NCI-H226 (cell line): ENCODE data around the gene UTS2.

Experiments used
- DNase-seq: peaks from one replicate; pipeline ENCODE4 v3.0.0-alpha.2; 2015

Gene UTS2

DNA sequence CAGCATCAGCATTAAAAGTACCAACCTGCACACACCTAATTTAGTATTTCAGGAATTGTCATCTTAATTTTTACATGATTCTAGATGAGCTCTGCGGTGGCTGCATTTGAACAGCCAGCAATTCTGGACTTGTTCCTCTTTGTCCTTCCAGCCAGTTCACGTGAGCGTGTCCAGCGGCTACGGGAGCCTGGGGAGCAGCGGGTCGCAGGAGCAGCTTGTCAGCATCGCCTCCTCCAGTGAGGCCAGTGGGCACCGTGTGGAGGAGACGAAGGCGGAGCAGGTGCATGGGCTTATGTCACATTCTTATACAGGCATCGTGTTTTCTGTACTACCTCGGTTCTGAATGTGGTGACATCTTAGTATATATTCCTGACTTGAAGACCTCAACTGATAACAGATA lies 43.1 kb downstream of the UTS2 start:
- no peak for DNase-seq

DNA sequence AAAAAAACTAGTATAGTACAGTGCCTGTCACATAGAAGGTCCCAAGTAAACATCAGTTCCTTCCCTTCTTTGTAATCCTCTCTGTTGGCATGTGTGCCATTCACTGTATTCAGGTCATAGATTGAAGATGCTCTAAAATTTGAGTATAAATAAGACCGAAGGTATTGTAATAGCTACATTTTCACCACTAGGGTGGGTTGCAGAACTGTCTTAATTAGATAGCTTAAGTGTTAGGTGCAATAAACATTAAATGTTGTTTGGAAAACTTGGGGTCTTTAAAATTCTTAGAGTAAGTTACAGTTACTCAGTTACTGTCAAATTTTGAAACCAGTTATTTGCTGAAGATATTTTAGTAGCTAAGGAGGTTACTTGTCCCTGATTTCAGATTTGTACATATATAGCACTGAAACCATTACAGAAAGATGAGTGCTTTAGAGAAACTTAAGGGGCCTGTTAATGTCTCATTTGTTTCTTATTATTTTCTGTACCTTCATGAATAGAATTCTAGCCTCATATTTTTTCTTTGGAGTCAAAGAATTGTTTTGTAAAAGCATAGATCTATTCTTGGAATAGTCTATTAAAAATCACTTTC lies 44.5 kb downstream of the UTS2 start:
- DNase-seq: no peak

DNA sequence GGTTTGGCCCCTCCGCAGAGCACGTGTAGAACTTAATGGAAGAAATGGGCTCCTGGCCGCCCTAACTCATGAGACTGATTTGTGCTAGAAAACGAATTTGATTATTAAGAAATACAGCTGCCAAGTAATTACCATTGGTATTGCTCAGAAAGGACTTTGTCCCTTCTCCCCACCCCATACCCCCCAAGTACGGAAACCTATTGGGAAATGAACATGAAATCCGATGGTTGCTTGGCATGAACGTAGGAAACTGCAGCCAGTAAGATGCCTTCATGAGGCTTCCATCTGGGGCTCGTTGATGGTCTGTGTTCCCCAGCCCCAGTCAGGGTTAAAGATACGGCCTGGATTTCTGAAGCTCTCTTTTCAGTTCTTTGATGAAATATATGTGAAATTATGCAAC lies 47.4 kb downstream of the UTS2 start:
- DNase-seq: no peak
